ENCODE results near the gene TOMM20. TPM values are rescaled to one million over a fixed set of nuclear protein-coding genes. Genes with fewer than 3 reads are reported as not detected.
"Not testable (repeated sequence)": the region's sequence is repeated elsewhere in the genome, so short reads cannot be mapped to it uniquely, and the experiment has no call there.

Gene TOMM20
- polyA plus RNA-seq, 2 donors = 43.4 to 61.1 TPM

GRCh38 chr1:235088430-235088829 lies 40.2 kb downstream of the TOMM20 start:
- Histone ChIP-seq H3K9me3 (ENCODE audit: control insufficient read depth in 2 of 2, insufficient read depth in 1 of 2, low read depth in 1 of 2, low read length in 1 of 2) (no peaks in the 10 kb centered on the region), H3K4me1 (ENCODE audit: control insufficient read depth in 2 of 2, insufficient read depth in 2 of 2, low read length in 1 of 2) (peaks cover 0 to 9% of the 10 kb centered on the region in 2 donors), H3K27ac (ENCODE audit: low read depth in 2 of 2, low read length in 1 of 2) (no peak overlapping the region), H3K27me3 (ENCODE audit: control insufficient read depth in 1 of 2, insufficient read depth in 2 of 2, low read length in 2 of 2) (no peaks in the 10 kb centered on the region), H3K4me3 (ENCODE audit: low read depth in 1 of 2, low read length in 2 of 2) (no peak overlapping the region), H3K36me3 (ENCODE audit: control insufficient read depth in 2 of 2, insufficient read depth in 2 of 2, low read length in 1 of 2) (no peaks in the 10 kb centered on the region)
- WGBS, 2 donors = 84 to 86% methylated on average over 6 of the region's 6 CpGs

- no peaks in the 10 kb centered on the region for H3K9me3 ChIP-seq (ENCODE audit: control insufficient read depth in 2 of 2, insufficient read depth in 1 of 2, low read depth in 1 of 2, low read length in 1 of 2)
Observed at GRCh38 chr1:235087906-235088305, 40.7 kb downstream of the TOMM20 start.

GRCh38 chr1:235085411-235086117 lies 43.1 kb downstream of the TOMM20 start:
- not testable (repeated sequence) for H3K36me3 ChIP-seq (ENCODE audit: control insufficient read depth in 2 of 2, insufficient read depth in 2 of 2, low read length in 1 of 2); H3K27me3 ChIP-seq (ENCODE audit: control insufficient read depth in 1 of 2, insufficient read depth in 2 of 2, low read length in 2 of 2); H3K4me1 ChIP-seq (ENCODE audit: control insufficient read depth in 2 of 2, insufficient read depth in 2 of 2, low read length in 1 of 2); H3K4me3 ChIP-seq (ENCODE audit: low read depth in 1 of 2, low read length in 2 of 2); H3K9me3 ChIP-seq (ENCODE audit: control insufficient read depth in 2 of 2, insufficient read depth in 1 of 2, low read depth in 1 of 2, low read length in 1 of 2); H3K27ac ChIP-seq (ENCODE audit: low read depth in 2 of 2, low read length in 1 of 2)
- 93% methylated on average over 12 of the region's 12 CpGs for WGBS, 2 donors

More at GRCh38 chr1:235087906-235088305, 40.7 kb downstream of the TOMM20 start:
- 90 to 94% methylated on average over 6 of the region's 6 CpGs for WGBS, 2 donors
- Histone ChIP-seq H3K27ac (ENCODE audit: low read depth in 2 of 2, low read length in 1 of 2) (no peak overlapping the region), H3K4me3 (ENCODE audit: low read depth in 1 of 2, low read length in 2 of 2) (no peak overlapping the region), H3K27me3 (ENCODE audit: control insufficient read depth in 1 of 2, insufficient read depth in 2 of 2, low read length in 2 of 2) (no peaks in the 10 kb centered on the region), H3K4me1 (ENCODE audit: control insufficient read depth in 2 of 2, insufficient read depth in 2 of 2, low read length in 1 of 2) (peaks cover 0 to 7% of the 10 kb centered on the region in 2 donors), H3K36me3 (ENCODE audit: control insufficient read depth in 2 of 2, insufficient read depth in 2 of 2, low read length in 1 of 2) (no peaks in the 10 kb centered on the region)

- not testable (repeated sequence) for H3K4me3 ChIP-seq (ENCODE audit: low read depth in 1 of 2, low read length in 2 of 2); H3K9me3 ChIP-seq (ENCODE audit: control insufficient read depth in 2 of 2, insufficient read depth in 1 of 2, low read depth in 1 of 2, low read length in 1 of 2); H3K27ac ChIP-seq (ENCODE audit: low read depth in 2 of 2, low read length in 1 of 2); H3K27me3 ChIP-seq (ENCODE audit: control insufficient read depth in 1 of 2, insufficient read depth in 2 of 2, low read length in 2 of 2); H3K36me3 ChIP-seq (ENCODE audit: control insufficient read depth in 2 of 2, insufficient read depth in 2 of 2, low read length in 1 of 2)
- WGBS, 2 donors = 95% methylated on average over 5 of the region's 5 CpGs
- H3K4me1 ChIP-seq (ENCODE audit: control insufficient read depth in 2 of 2, insufficient read depth in 2 of 2, low read length in 1 of 2) = peaks cover 0 to 19% of the 10 kb centered on the region in 2 donors
Observed at GRCh38 chr1:235080788-235081187, 47.8 kb downstream of the TOMM20 start.

- not testable (repeated sequence) for H3K9me3 ChIP-seq (ENCODE audit: control insufficient read depth in 2 of 2, insufficient read depth in 1 of 2, low read depth in 1 of 2, low read length in 1 of 2); H3K36me3 ChIP-seq (ENCODE audit: control insufficient read depth in 2 of 2, insufficient read depth in 2 of 2, low read length in 1 of 2); H3K27me3 ChIP-seq (ENCODE audit: control insufficient read depth in 1 of 2, insufficient read depth in 2 of 2, low read length in 2 of 2); H3K4me3 ChIP-seq (ENCODE audit: low read depth in 1 of 2, low read length in 2 of 2)
- 77 to 78% methylated on average over 4 of the region's 4 CpGs for WGBS, 2 donors
- peaks cover under 1 to 19% of the 10 kb centered on the region in 2 donors for H3K4me1 ChIP-seq (ENCODE audit: control insufficient read depth in 2 of 2, insufficient read depth in 2 of 2, low read length in 1 of 2)
- peak overlapping the region; percentile 96 for H3K27ac ChIP-seq (ENCODE audit: low read depth in 2 of 2, low read length in 1 of 2)
Observed at GRCh38 chr1:235080297-235080657, 48.4 kb downstream of the TOMM20 start.

GRCh38 chr1:235079443-235080296 lies 49.0 kb downstream of the TOMM20 start:
- peaks cover 4 to 24% of the 10 kb centered on the region in 2 donors for H3K4me1 ChIP-seq (ENCODE audit: control insufficient read depth in 2 of 2, insufficient read depth in 2 of 2, low read length in 1 of 2)
- no peaks in the 10 kb centered on the region for H3K9me3 ChIP-seq (ENCODE audit: control insufficient read depth in 2 of 2, insufficient read depth in 1 of 2, low read depth in 1 of 2, low read length in 1 of 2)

GRCh38 chr1:235078480-235079381 lies 49.9 kb downstream of the TOMM20 start:
- Histone ChIP-seq H3K27me3 (ENCODE audit: control insufficient read depth in 1 of 2, insufficient read depth in 2 of 2, low read length in 2 of 2) (no peaks in the 10 kb centered on the region), H3K27ac (ENCODE audit: low read depth in 2 of 2, low read length in 1 of 2) (peak overlapping the region; percentile 96 to 97), H3K36me3 (ENCODE audit: control insufficient read depth in 2 of 2, insufficient read depth in 2 of 2, low read length in 1 of 2) (no peaks in the 10 kb centered on the region), H3K4me3 (ENCODE audit: low read depth in 1 of 2, low read length in 2 of 2) (no peak overlapping the region), H3K4me1 (ENCODE audit: control insufficient read depth in 2 of 2, insufficient read depth in 2 of 2, low read length in 1 of 2) (peaks cover 8 to 28% of the 10 kb centered on the region in 2 donors), H3K9me3 (ENCODE audit: control insufficient read depth in 2 of 2, insufficient read depth in 1 of 2, low read depth in 1 of 2, low read length in 1 of 2) (no peaks in the 10 kb centered on the region)
- 45 to 47% methylated on average over 9 of the region's 9 CpGs for WGBS, 2 donors

More at GRCh38 chr1:235079443-235080296, 49.0 kb downstream of the TOMM20 start:
- peak overlapping the region; percentile 96 to 97 for H3K27ac ChIP-seq (ENCODE audit: low read depth in 2 of 2, low read length in 1 of 2)
- H3K27me3 ChIP-seq (ENCODE audit: control insufficient read depth in 1 of 2, insufficient read depth in 2 of 2, low read length in 2 of 2) = no peaks in the 10 kb centered on the region
- 32 to 41% methylated on average over 8 of the region's 8 CpGs for WGBS, 2 donors
- no peak overlapping the region for H3K4me3 ChIP-seq (ENCODE audit: low read depth in 1 of 2, low read length in 2 of 2)
- no peaks in the 10 kb centered on the region for H3K36me3 ChIP-seq (ENCODE audit: control insufficient read depth in 2 of 2, insufficient read depth in 2 of 2, low read length in 1 of 2)

- H3K4me3 ChIP-seq (ENCODE audit: low read depth in 1 of 2, low read length in 2 of 2) = no peak overlapping the region
- H3K27me3 ChIP-seq (ENCODE audit: control insufficient read depth in 1 of 2, insufficient read depth in 2 of 2, low read length in 2 of 2) = no peaks in the 10 kb centered on the region
- no peaks in the 10 kb centered on the region for H3K9me3 ChIP-seq (ENCODE audit: control insufficient read depth in 2 of 2, insufficient read depth in 1 of 2, low read depth in 1 of 2, low read length in 1 of 2)
- H3K36me3 ChIP-seq (ENCODE audit: control insufficient read depth in 2 of 2, insufficient read depth in 2 of 2, low read length in 1 of 2) = no peaks in the 10 kb centered on the region
- H3K27ac ChIP-seq (ENCODE audit: low read depth in 2 of 2, low read length in 1 of 2) = peak overlapping the region; percentile 6 to 71
- peaks cover 13 to 30% of the 10 kb centered on the region in 2 donors for H3K4me1 ChIP-seq (ENCODE audit: control insufficient read depth in 2 of 2, insufficient read depth in 2 of 2, low read length in 1 of 2)
- 76 to 80% methylated on average over 15 of the region's 15 CpGs for WGBS, 2 donors
Observed at GRCh38 chr1:235077571-235078479, 50.8 kb downstream of the TOMM20 start.

Data from esophagus (tissue), 2 donors.